ENCODE measurements around the gene DIDO1.

DNA sequence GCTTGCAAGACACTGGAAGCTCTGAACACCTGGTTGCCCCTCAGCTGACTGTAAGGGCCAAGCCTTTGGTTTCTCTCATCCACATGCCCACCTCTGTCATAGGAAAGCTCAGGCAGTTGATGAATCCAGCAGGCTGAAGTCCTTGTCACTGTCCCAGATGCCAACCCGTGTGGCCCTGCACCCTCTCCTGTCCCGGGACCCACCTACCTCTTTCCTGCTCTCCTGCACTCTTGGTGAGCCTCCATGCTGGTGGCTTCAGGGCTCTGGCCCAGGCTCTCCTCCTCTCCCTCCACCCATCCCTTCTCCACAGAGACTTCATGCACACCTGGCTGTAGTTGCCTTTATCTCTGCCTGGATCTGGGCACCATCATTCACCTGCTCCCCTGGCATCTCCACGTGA is 7.7 kb upstream of the DIDO1 start:
- no peak for TF ChIP-seq CTCF (IDR thresholded peaks at IDR 0.05 in 4 of 5, conservative IDR thresholded peaks at IDR 0.05 in 1 of 5)
- TF ChIP-seq POLR2A (IDR thresholded peaks at IDR 0.05), result no peak

Data from gastrocnemius medialis (tissue), 4 donors.